HG03039 (cell line): Measurements from ENCODE around the gene PCDHGA10.
"Not testable (repeated sequence)": the region's sequence is repeated elsewhere in the genome, so short reads cannot be mapped to it uniquely, and the experiment has no call there.

ENCODE experiments used
- ATAC-seq: cut with Tn5 transposase; IDR thresholded peaks from one replicate; pipeline ENCODE4 v1.9.1; 2021; ENCODE audit warnings: mild to moderate bottlenecking, moderate library complexity; ENCODE audit not compliant: unreplicated experiment

The PCDHGA10 gene

GRCh38 chr5:141412854-141413539 lies at the start of gene PCDHGA10:
Gene PCDHGA10 (plus strand): TSS chr5:141412987. CDS start chr5:141413176, 189 bp downstream.
- peak; percentile 63 for ATAC-seq

DNA sequence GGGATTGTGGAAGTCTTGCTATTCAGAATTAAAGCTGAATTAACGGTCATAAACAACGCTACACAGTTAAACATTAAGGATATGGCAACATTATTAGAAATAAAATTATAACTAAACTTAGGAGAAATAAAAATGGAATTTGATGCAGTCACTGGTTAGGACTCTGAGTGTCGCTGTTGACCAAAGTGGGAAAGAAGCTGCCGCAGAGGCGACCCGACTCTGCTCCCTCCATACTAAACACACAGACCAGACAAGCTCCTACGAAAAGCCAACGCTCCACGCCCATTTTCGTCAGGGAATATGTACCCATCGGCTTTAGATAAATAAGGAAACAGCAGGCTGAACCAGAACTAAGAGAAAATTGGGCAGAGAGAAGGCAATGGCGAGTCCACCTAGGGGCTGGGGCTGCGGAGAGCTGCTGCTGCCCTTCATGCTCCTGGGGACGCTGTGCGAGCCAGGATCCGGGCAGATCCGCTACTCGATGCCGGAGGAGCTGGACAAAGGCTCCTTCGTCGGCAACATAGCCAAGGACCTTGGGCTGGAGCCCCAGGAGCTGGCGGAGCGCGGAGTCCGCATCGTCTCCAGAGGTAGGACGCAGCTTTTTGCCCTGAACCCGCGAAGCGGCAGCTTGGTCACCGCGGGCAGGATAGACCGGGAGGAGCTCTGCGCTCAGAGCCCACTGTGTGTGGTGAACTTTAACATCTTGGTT lies 48.7 kb upstream of the PCDHGA10 start, which contains the start of gene PCDHGA5:
TSS of gene PCDHGA5 (plus strand) at position 211 of the 709 bp plus-strand sequence. CDS start at position 380, 169 bp downstream.
- ATAC-seq: no peak

DNA sequence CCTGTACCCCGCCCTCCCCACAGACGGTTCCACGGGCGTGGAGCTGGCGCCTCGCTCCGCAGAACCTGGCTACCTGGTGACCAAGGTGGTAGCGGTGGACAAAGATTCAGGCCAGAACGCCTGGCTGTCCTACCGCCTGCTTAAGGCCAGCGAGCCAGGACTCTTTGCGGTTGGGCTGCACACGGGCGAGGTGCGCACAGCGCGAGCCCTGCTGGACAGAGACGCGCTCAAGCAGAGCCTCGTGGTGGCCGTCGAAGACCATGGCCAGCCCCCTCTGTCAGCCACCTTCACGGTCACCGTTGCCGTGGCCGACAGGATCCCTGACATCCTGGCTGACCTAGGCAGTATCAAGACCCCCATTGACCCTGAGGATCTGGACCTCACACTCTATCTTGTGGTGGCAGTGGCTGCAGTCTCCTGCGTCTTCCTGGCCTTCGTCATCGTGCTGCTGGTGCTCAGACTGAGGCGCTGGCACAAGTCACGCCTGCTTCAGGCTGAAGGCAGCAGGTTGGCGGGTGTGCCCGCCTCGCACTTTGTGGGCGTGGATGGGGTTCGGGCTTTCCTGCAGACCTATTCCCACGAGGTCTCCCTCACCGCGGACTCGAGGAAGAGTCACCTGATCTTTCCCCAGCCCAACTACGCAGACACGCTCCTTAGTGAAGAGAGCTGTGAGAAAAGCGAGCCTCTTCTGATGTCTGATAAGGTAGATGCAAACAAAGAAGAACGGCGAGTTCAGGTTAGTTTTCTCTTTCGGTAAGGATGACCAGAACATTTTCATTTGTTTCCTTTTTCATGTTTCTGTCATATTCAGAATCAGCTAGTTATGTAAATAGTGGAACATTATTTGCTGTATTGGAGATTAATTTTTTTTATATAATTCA lies 46.5 kb upstream of the PCDHGA10 start:
- no peak for ATAC-seq

DNA sequence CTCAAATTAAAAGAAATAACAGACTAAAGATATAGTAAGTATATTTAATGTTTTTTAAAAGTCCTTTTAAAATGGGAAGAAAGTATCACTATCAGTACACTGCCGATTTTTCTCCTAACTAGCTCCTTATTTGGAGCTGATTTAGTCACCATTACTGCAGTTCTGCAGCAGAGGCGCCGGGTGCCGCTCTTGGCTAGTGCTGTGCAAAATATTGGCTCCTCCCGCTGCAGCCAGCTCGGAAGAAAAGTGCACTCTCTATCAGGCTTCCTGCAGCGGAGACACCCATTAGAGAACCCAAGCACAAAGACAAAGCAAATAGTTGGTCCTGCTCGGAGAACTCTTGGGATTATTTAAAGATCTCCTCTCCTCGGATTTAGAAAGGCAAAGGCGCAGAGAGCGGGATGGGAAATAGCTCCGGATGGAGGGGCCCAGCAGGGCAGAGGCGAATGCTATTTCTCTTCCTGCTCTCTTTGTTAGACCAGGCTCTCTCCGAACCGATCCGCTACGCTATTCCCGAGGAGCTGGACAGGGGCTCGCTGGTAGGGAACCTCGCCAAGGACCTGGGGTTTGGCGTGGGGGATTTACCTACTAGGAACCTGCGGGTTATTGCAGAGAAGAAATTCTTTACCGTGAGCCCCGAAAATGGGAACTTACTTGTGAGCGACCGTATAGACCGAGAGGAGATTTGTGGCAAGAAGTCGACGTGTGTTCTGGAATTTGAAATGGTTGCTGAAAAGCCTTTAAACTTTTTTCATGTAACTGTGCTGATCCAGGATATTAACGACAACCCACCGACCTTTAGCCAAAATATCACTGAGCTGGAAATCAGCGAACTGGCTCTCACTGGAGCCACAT lies 42.6 kb upstream of the PCDHGA10 start, which contains the start of gene PCDHGB3:
TSS of gene PCDHGB3 (plus strand) at position 249 of the 855 bp plus-strand sequence. CDS start at position 402, 153 bp downstream.
- no peak for ATAC-seq

DNA sequence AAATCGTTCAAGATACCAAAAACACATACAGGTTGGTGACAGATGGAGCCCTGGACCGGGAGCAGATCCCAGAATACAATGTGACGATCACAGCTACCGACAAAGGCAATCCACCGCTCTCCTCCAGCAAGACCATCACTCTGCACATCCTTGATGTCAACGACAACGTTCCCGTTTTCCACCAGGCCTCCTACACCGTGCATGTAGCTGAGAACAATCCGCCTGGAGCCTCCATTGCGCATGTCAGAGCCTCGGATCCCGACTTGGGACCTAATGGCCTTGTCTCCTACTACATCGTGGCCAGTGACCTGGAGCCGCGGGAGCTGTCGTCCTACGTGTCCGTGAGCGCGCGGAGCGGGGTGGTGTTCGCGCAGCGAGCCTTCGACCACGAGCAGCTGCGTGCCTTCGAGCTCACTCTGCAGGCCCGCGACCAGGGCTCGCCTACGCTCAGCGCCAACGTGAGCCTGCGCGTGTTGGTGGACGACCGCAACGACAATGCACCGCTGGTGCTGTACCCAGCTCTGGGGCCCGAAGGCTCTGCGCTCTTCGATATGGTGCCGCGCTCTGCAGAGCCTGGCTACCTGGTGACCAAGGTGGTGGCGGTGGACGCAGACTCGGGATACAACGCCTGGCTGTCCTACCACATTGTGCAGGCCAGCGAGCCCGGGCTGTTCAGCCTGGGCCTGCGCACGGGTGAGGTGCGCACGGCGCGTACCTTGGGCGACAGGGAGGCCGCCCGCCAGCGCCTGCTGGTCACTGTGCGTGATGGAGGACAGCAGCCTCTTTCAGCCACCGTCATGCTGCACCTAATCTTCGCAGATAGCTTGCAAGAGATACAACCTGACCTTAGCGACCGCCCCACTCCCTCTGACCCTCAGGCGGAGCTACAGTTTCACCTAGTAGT lies 41.0 kb upstream of the PCDHGA10 start:
- ATAC-seq: no peak

DNA sequence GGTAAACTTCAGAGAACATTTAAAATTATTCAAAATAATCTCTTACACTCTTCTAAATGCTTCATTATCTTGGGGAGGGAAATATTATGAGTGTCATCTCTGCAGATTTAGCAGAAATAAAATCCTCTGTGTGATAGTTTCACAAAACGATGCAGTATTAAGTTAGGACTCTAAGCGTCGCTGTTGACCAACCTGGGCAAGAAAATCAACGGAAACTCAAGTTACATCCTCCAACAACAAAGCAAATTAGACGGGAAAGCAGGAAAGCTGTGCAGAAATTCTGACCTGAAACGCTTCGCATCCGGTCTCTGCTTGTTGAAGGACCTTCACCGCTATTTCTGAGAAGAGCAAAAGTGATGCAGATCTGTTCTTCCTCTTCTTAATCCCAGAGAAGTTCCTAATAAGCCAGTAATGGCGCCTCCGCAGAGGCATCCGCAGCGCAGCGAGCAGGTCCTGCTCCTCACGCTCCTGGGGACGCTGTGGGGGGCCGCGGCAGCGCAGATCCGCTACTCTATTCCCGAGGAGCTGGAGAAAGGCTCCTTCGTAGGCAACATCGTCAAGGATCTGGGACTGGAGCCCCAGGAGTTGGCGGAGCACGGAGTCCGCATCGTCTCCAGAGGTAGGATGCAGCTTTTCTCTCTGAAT lies 39.0 kb upstream of the PCDHGA10 start, which contains the start of gene PCDHGA6:
TSS of gene PCDHGA6 (plus strand) at position 219 of the 645 bp plus-strand sequence. CDS start at position 412, 193 bp downstream.
- ATAC-seq: no peak

DNA sequence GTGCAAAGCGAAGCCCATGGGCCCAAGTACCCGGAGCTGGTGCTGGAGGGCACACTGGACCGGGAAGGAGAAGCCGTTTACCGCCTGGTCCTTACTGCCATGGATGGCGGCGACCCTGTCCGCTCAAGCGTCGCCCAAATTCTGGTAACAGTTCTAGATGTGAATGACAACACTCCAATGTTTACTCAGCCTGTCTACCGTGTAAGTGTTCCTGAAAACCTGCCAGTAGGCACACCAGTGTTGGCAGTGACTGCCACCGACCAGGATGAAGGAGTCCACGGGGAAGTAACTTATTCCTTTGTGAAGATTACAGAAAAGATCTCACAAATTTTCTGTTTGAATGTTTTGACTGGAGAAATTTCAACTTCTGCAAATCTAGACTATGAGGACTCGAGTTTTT lies 38.2 kb upstream of the PCDHGA10 start:
- ATAC-seq: no peak

DNA sequence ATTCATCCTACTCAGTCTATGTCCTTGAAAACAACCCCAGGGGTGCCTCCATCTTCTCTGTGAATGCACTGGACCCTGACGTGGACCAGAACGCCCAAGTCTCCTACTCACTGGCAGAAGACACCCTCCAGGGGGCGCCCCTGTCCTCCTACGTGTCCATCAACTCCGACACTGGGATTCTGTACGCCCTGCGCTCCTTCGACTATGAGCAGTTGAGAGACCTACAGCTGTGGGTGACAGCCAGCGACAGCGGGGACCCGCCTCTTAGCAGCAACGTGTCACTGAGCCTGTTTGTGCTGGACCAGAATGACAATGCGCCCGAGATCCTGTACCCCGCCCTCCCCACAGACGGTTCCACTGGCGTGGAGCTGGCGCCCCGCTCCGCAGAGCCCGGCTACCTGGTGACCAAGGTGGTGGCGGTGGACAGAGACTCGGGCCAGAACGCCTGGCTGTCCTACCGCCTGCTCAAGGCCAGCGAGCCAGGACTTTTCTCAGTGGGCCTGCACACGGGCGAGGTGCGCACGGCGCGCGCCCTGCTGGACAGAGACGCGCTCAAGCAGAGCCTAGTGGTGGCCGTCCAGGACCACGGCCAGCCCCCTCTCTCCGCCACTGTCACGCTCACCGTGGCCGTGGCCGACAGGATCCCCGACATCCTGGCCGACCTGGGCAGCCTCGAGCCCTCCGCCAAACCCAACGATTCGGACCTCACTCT lies 37.2 kb upstream of the PCDHGA10 start:
- ATAC-seq: not testable (repeated sequence)

GRCh38 chr5:141382469-141383294 lies 30.1 kb upstream of the PCDHGA10 start, which contains the start of gene PCDHGA7:
Gene PCDHGA7 (plus strand): TSS chr5:141382742. CDS start chr5:141382900, 158 bp downstream.
- no peak for ATAC-seq

DNA sequence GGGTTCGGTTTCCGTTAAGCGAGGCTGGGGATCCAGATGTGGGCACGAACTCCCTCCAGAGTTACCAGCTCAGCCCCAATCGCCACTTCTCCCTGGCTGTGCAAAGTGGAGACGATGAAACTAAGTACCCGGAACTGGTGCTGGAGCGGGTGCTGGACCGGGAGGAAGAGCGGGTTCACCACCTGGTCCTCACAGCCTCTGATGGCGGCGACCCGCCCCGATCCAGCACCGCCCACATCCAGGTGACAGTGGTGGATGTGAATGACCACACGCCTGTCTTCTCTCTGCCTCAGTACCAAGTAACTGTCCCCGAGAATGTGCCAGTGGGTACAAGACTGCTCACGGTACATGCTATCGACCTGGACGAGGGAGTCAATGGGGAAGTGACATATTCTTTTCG lies 29.4 kb upstream of the PCDHGA10 start:
- ATAC-seq: no peak

GRCh38 chr5:141384471-141385267 lies 28.1 kb upstream of the PCDHGA10 start:
- no peak for ATAC-seq

- ATAC-seq: peak; percentile 49
These were observed 25.1 kb upstream of the PCDHGA10 start, which contains the start of gene PCDHGB4 for GRCh38 chr5:141387557-141388311. Gene PCDHGB4 (plus strand): TSS chr5:141387698. CDS start chr5:141387885, 187 bp downstream.

DNA sequence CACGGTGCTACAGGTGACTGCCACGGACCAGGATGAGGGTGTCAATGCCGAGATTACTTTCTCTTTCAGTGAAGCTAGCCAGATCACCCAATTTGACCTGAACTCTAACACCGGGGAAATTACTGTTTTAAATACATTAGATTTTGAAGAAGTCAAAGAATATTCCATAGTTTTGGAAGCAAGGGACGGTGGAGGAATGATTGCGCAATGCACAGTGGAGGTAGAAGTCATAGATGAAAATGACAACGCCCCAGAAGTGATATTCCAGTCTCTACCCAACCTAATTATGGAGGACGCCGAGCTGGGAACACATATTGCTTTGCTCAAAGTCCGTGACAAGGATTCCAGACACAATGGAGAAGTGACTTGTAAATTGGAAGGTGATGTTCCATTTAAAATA lies 24.1 kb upstream of the PCDHGA10 start:
- no peak for ATAC-seq

DNA sequence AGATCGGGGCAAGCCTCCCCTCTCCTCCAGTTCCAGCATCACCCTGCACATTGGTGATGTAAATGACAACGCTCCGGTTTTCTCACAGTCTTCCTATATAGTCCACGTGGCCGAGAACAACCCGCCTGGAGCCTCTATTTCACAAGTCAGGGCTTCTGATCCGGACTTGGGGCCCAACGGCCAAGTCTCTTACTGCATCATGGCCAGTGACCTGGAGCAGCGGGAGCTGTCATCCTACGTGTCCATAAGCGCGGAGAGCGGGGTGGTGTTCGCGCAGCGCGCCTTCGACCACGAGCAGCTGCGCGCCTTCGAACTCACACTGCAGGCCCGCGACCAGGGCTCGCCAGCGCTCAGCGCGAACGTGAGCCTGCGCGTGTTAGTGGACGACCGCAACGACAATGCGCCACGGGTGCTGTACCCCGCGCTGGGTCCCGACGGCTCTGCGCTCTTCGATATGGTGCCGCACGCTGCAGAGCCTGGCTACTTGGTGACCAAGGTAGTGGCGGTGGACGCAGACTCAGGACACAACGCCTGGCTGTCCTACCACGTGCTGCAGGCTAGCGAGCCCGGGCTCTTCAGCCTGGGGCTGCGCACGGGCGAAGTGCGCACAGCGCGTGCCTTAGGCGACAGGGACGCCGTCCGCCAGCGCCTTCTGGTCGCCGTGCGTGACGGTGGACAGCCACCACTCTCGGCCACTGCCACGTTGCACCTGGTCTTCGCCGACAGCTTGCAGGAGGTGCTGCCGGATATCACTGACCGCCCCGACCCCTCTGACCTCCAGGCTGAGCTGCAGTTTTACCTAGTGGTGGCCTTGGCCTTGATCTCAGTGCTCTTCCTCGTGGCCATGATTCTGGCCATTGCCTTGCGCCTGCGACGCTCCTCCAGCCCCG lies 23.4 kb upstream of the PCDHGA10 start:
- no peak for ATAC-seq
